Stimulated activated CD4-positive, alpha-beta T cell treated with anti-CD3 and anti-CD28 coated beads, Interleukin-2, amount 100 ng/mL, for 24 hours (primary cell): ENCODE results near the gene REG3A.

Experiments used
- DNase-seq, 2 donors: peaks; one replicate each; pipeline ENCODE4 v3.0.0-alpha.2; 2020

REG3A gene

GRCh38 chr2:79116997-79117928 is 42.3 kb downstream of the REG3A start:
- no peak for DNase-seq

GRCh38 chr2:79114797-79115494 is 44.6 kb downstream of the REG3A start:
- no peak for DNase-seq

GRCh38 chr2:79112269-79112668 is 47.3 kb downstream of the REG3A start:
- no peak for DNase-seq
